ENCODE data around the gene GPANK1. TPM values are rescaled to one million over a fixed set of nuclear protein-coding genes. Genes with fewer than 3 reads are reported as not detected.

GPANK1 gene
- total and polyA plus RNA-seq, 2 of the 13 experiments (the other 11 are each of a cell fraction or from before 2014, with no cell fraction given) = 15.4 to 22.8 TPM

GRCh38 chr6:31691564-31692108, 26.8 kb upstream of the GPANK1 start:
- Histone ChIP-seq H3K9me3 (ENCODE audit: low read length) (no peaks in the 10 kb centered on the region), H3K9ac (ENCODE audit: insufficient read depth, low read depth, low read length) (no peak overlapping the region), H3K27ac (ENCODE audit: extremely low read length, insufficient read depth, low read length) (no peak overlapping the region), H2AFZ (ENCODE audit: low read length) (no peak overlapping the region), H3K36me3 (replicated peaks in 1 of 2; ENCODE audit: control insufficient read depth in 1 of 2, insufficient read depth in 2 of 2, low read length in 2 of 2) (peaks cover 58 to 77% of the 10 kb centered on the region in 2 experiments), H3K4me1 (ENCODE audit: insufficient read depth, low read length) (peaks cover 12% of the 10 kb centered on the region; the same call in 1 of the 2 replicates), H3K4me3 (replicated peaks in 1 of 3; ENCODE audit: insufficient read depth in 1 of 3, low read depth in 2 of 3, low read length in 3 of 3) (no peak overlapping the region), H3K27me3 (ENCODE audit: control insufficient read depth in 1 of 2, insufficient read depth in 2 of 2, low read length in 2 of 2) (no peaks in the 10 kb centered on the region), H3K79me2 (ENCODE audit: insufficient read depth, low read length) (no peaks in the 10 kb centered on the region), H4K20me1 (ENCODE audit: insufficient read depth, low read length) (no peaks in the 10 kb centered on the region), H3K4me2 (ENCODE audit: low read depth, low read length) (no peak overlapping the region)
- no TSS peak for BruUV-seq (replicated peaks)
- no peak for ATAC-seq
- in situ Hi-C loops (cut with HindIII; ENCODE audit: extremely low pct_ligation_motif_present, low pct_unique_long_range_greater_than_20kb) (no loop called here), intact Hi-C loops (cut with micrococcal nuclease; ENCODE audit: unreplicated experiment) (no loop called here)
- FAIRE-seq = no peak
- WGBS (ENCODE audit: low lambda C conversion rate) = 98% methylated on average over 12 of the region's 12 CpGs
- no peak for DNase-seq (ENCODE audit: low spot score)
- ChIA-PET CTCF (ENCODE audit: low intra/inter-chr PET ratio, low total read pairs) (no interaction called here), POLR2A (interaction anchor here (1.4 to 4.9 kb wide), 2 partner anchors 11 to 75 kb away, joined by 4 to 22 read pairs; partner anchors contain the start of gene ABHD16A)
- TF ChIP-seq ZNF333 (CRISPR knock-in tag; IDR thresholded peaks at IDR 0.05; ENCODE audit: borderline replicate concordance) (no peak), STAT5B (CRISPR knock-in tag; IDR thresholded peaks at IDR 0.05) (no peak), ZNF644 (CRISPR knock-in tag; IDR thresholded peaks at IDR 0.05; ENCODE audit: low read depth) (no peak), HMG20A (CRISPR knock-in tag; IDR thresholded peaks at IDR 0.05; ENCODE audit: borderline replicate concordance) (no peak), PAWR (CRISPR knock-in tag; IDR thresholded peaks at IDR 0.05; ENCODE audit: borderline replicate concordance) (no peak), TIGD3 (CRISPR knock-in tag; IDR thresholded peaks at IDR 0.05; ENCODE audit: borderline replicate concordance) (no peak), ARHGAP35 (CRISPR knock-in tag; IDR thresholded peaks at IDR 0.05; ENCODE audit: borderline replicate concordance) (no peak), PTBP1 (IDR thresholded peaks at IDR 0.05; ENCODE audit: low read depth, low read length, poor library complexity, severe bottlenecking) (no peak), SYNCRIP (IDR thresholded peaks at IDR 0.05; ENCODE audit: insufficient read depth, low read depth, low read length) (no peak), RFXAP (CRISPR knock-in tag; IDR thresholded peaks at IDR 0.05; ENCODE audit: borderline replicate concordance) (no peak), ZNF3 (CRISPR knock-in tag; IDR thresholded peaks at IDR 0.05) (no peak), ZFP36L1 (CRISPR knock-in tag; IDR thresholded peaks at IDR 0.05) (no peak), ZFP62 (CRISPR knock-in tag; IDR thresholded peaks at IDR 0.05) (no peak), E2F1 (CRISPR knock-in tag; IDR thresholded peaks at IDR 0.05) (no peak), RCOR2 (CRISPR knock-in tag; IDR thresholded peaks at IDR 0.05) (no peak), ZNF468 (CRISPR knock-in tag; IDR thresholded peaks at IDR 0.05) (no peak), CREM (IDR thresholded peaks at IDR 0.05) (no peak), CREM (CRISPR knock-in tag; IDR thresholded peaks at IDR 0.05) (no peak)

Measured in HepG2 (cell line).